Measurements from ENCODE around the gene NEU3. TPM values are rescaled to one million over a fixed set of nuclear protein-coding genes. Genes with fewer than 3 reads are reported as not detected.

Gene NEU3, protein sequence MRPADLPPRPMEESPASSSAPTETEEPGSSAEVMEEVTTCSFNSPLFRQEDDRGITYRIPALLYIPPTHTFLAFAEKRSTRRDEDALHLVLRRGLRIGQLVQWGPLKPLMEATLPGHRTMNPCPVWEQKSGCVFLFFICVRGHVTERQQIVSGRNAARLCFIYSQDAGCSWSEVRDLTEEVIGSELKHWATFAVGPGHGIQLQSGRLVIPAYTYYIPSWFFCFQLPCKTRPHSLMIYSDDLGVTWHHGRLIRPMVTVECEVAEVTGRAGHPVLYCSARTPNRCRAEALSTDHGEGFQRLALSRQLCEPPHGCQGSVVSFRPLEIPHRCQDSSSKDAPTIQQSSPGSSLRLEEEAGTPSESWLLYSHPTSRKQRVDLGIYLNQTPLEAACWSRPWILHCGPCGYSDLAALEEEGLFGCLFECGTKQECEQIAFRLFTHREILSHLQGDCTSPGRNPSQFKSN
- total RNA-seq, result 7.0 and 8.1 TPM in 2 replicates

DNA sequence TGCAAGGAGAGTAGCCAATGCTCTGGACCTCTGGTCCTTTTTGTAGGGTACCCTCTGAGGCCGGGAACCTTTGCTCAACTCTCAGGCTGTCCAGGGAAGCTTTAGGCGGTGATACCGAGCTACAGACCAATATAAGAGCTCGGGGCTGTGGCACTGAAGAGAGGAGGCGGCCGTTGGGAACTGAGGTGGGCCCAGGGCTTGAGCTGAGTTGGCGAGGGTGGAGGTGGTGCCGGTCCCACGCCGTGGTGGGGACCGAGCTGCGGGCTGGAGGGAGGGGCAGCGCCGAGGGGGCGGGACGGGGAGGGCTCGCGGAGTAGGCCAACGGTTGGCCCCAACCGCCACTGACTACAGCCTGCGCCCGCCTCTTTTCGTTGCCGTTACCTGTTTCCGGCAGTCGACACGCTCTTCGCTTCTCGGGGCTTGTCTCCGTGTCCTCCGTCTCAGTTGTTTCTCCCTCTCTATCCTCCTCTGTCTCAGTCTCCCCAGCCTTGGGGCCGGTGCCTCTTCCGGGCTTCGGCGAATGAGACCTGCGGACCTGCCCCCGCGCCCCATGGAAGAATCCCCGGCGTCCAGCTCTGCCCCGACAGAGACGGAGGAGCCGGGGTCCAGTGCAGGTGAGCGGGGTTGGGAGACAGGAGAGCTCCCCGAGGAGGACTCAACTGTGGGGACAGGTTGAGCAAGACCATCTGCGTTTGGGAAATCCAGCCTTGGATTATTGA, at the start of gene NEU3:
TSS of gene NEU3 (plus strand) at position 393 of the 719 bp plus-strand sequence. CDS start at position 521, 128 bp downstream.

DNA sequence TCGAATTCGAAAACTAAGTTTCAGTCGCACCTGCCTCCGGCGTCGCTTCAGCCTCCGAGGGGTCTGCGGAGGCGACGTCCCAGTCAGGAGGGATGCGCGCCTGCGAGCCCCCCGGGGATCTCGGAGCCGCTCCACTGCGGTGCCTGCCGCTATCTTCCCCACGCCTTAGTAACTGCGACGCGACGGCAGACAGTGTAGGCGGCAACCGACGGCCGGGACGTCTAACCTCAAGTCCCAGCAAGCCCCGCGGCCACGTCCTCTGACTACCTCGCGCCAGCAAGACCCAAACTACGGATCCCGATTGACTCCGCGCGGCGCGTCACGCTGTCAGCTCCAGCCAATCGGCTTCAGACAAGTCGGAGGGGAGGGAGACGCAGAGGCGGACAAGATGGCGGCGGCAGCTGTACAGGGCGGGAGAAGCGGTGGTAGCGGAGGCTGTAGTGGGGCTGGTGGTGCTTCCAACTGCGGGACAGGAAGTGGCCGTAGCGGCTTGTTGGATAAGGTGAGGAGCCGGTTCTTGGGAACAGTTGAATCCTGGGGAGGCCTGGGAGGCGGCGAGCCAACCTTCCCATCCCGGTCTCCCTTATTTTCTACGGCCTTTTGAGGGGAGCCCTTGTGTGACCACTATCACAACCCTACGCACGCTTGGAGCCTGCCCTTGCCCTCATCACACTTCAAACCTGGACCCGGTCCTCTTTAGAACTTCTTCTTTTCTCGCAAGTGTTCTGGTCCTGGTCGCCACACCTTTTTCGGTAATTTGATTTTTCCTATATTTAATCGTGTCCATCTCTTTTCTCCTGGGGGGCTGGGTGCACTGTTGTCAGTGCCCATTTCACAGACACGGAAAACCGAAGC, 39.6 kb upstream of the NEU3 start, which contains the start of the genes SPCS2 and XRRA1:
TSS of gene SPCS2 (plus strand) at position 369 of the 855 bp plus-strand sequence. CDS start at position 389, 20 bp downstream.
TSS of gene XRRA1 (minus strand) at position 194 of the 855 bp plus-strand sequence. CDS start 8,213 bp downstream, outside the sequence.

Other genes with a start within 250 kb of the NEU3 start
- gene RNF169, start 240.1 kb upstream of the NEU3 start, total RNA-seq, result 19.8 and 23.7 TPM in 2 replicates
- gene XRRA1, start 39.8 kb upstream of the NEU3 start, total RNA-seq, result 5.2 and 10.8 TPM in 2 replicates
- 20.1 and 26.0 TPM in 2 replicates for gene SPCS2, start 39.7 kb upstream of the NEU3 start, total RNA-seq
- gene OR2AT4, start 107.9 kb downstream of the NEU3 start, total RNA-seq, result not detected in 2 replicates
- 0.06 and 0.13 TPM in 2 replicates for gene SLCO2B1, start 162.2 kb downstream of the NEU3 start, total RNA-seq

All from aortic smooth muscle cell (primary cell).